Measurements from ENCODE around the gene PCED1B. TPM values are rescaled to one million over a fixed set of nuclear protein-coding genes. Genes with fewer than 3 reads are reported as not detected.
"Not testable (repeated sequence)": the region's sequence is repeated elsewhere in the genome, so short reads cannot be mapped to it uniquely, and the experiment has no call there.

PCED1B gene
- total and polyA plus RNA-seq, 2 experiments from 2014 or later, result 3.6 to 6.6 TPM

- Histone ChIP-seq H4K20me1 (ENCODE audit: insufficient read depth, poor library complexity, severe bottlenecking) (no peaks in the 10 kb centered on the region), H2AFZ (peak overlapping the region; percentile 4), H3K9me2 (replicated peaks; ENCODE audit: insufficient read depth) (no peaks in the 10 kb centered on the region), H3K4me1 (ENCODE audit: insufficient read depth) (peaks cover 12% of the 10 kb centered on the region), H3K4me3 (no peak overlapping the region), H3K79me2 (no peaks in the 10 kb centered on the region), H3K36me3 (replicated peaks; ENCODE audit: insufficient read depth, low read depth) (no peaks in the 10 kb centered on the region), H3K27me3 (no peaks in the 10 kb centered on the region), H3K27ac (no peak overlapping the region), H3K4me2 (peak overlapping the region; percentile 25), H3K9me3 (ENCODE audit: low read depth) (no peaks in the 10 kb centered on the region)
- no peak for DNase-seq (ENCODE audit: low spot score)
- TF ChIP-seq EZH2 (IDR thresholded peaks at IDR 0.05; ENCODE audit: borderline replicate concordance) (no peak), CTCF (IDR thresholded peaks at IDR 0.05; ENCODE audit: poor library complexity) (no peak), EZH2phosphoT487 (IDR thresholded peaks at IDR 0.05; ENCODE audit: low read depth, severe bottlenecking, unreplicated experiment) (no peak)
- WGBS (ENCODE audit: low lambda C conversion rate, missing lambda C conversion rate), result 36% methylated on average over 1 of the region's 1 CpG
Observed at GRCh38 chr12:47166365-47166764, 86.9 kb downstream of the PCED1B start.

GRCh38 chr12:47170281-47170680 lies 90.9 kb downstream of the PCED1B start:
- H3K36me3 ChIP-seq (replicated peaks; ENCODE audit: insufficient read depth, low read depth); H3K4me3 ChIP-seq; H2AFZ ChIP-seq; DNase-seq (ENCODE audit: low spot score); H3K9me3 ChIP-seq (ENCODE audit: low read depth); H4K20me1 ChIP-seq (ENCODE audit: insufficient read depth, poor library complexity, severe bottlenecking); H3K27me3 ChIP-seq; H3K79me2 ChIP-seq; H3K4me2 ChIP-seq; H3K9me2 ChIP-seq (replicated peaks; ENCODE audit: insufficient read depth); H3K27ac ChIP-seq: not testable (repeated sequence)
- 92% methylated on average over 14 of the region's 16 CpGs for WGBS (ENCODE audit: low lambda C conversion rate, missing lambda C conversion rate)
- peaks cover 12% of the 10 kb centered on the region for H3K4me1 ChIP-seq (ENCODE audit: insufficient read depth)

- Histone ChIP-seq H3K79me2 (no peaks in the 10 kb centered on the region), H3K9me2 (replicated peaks; ENCODE audit: insufficient read depth) (no peaks in the 10 kb centered on the region), H3K4me2 (no peak overlapping the region), H3K9me3 (ENCODE audit: low read depth) (no peaks in the 10 kb centered on the region), H3K27ac (no peak overlapping the region), H3K27me3 (no peaks in the 10 kb centered on the region), H2AFZ (no peak overlapping the region), H3K4me1 (ENCODE audit: insufficient read depth) (no peaks in the 10 kb centered on the region), H4K20me1 (ENCODE audit: insufficient read depth, poor library complexity, severe bottlenecking) (no peaks in the 10 kb centered on the region), H3K36me3 (replicated peaks; ENCODE audit: insufficient read depth, low read depth) (no peaks in the 10 kb centered on the region), H3K4me3 (no peak overlapping the region)
- no peak for DNase-seq (ENCODE audit: low spot score)
- 95% methylated on average over 3 of the region's 3 CpGs for WGBS (ENCODE audit: low lambda C conversion rate, missing lambda C conversion rate)
- TF ChIP-seq EZH2 (IDR thresholded peaks at IDR 0.05; ENCODE audit: borderline replicate concordance), result no peak
- TF ChIP-seq EZH2phosphoT487 (IDR thresholded peaks at IDR 0.05; ENCODE audit: low read depth, severe bottlenecking, unreplicated experiment), result no peak
- TF ChIP-seq CTCF (IDR thresholded peaks at IDR 0.05; ENCODE audit: poor library complexity), result no peak
Observed at GRCh38 chr12:47178014-47178413, 98.6 kb downstream of the PCED1B start.

GRCh38 chr12:47182164-47182938 lies 102.9 kb downstream of the PCED1B start:
- H2AFZ ChIP-seq; H3K4me1 ChIP-seq (ENCODE audit: insufficient read depth); H3K9me2 ChIP-seq (replicated peaks; ENCODE audit: insufficient read depth); H3K4me3 ChIP-seq; H4K20me1 ChIP-seq (ENCODE audit: insufficient read depth, poor library complexity, severe bottlenecking); H3K36me3 ChIP-seq (replicated peaks; ENCODE audit: insufficient read depth, low read depth); H3K27me3 ChIP-seq; H3K4me2 ChIP-seq; DNase-seq (ENCODE audit: low spot score); H3K9me3 ChIP-seq (ENCODE audit: low read depth); H3K79me2 ChIP-seq: not testable (repeated sequence)
- H3K27ac ChIP-seq, result peak overlapping the region; percentile 47
- 77% methylated on average over 11 of the region's 11 CpGs for WGBS (ENCODE audit: low lambda C conversion rate, missing lambda C conversion rate)
